ENCODE results near the gene MSI2.

Gene MSI2

DNA sequence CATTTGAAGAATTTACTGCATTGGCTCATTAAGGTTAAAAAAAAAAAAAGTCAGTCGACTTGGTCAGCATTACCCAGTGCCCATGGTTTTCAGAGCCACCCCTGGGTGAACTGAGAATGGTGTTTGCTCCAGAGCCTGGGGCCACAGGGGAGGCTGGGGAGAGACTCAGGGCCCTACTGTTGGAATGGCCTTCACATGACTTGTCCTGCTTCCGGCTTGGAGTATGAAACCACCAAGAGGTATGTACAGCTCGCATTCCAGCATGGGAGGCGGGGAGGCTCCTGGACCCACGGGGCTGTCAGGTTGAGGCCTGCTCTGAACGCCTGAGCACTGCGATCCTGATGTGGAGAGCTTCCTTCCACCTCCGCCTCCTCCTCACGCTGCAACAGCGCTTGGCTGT, 36.8 kb downstream of the MSI2 start:
- Histone ChIP-seq H3F3A (ENCODE audit: low read depth) (peaks cover 13% of the 10 kb centered on the region), H3K79me2 (ENCODE audit: insufficient read depth, low read length) (peaks cover 95% of the 10 kb centered on the region), H3K9me3 (ENCODE audit: insufficient read depth, low read depth, low read length) (peaks cover 5% of the 10 kb centered on the region; the same call in 1 of the 2 replicates), H2AFZ (ENCODE audit: low read length) (no peak overlapping the region), H3K4me3 (ENCODE audit: low read length, poor library complexity, severe bottlenecking) (no peak overlapping the region), H3K4me2 (ENCODE audit: low read depth, low read length, poor library complexity, severe bottlenecking) (no peak overlapping the region), H3K27me3 (ENCODE audit: insufficient read depth, low read length, poor library complexity, severe bottlenecking) (no peaks in the 10 kb centered on the region), H3K4me1 (ENCODE audit: insufficient read depth, low read length, poor library complexity, severe bottlenecking) (peaks cover 31% of the 10 kb centered on the region), H3K36me3 (ENCODE audit: insufficient read depth, low read length) (peaks cover 74% of the 10 kb centered on the region), H4K20me1 (ENCODE audit: insufficient read depth, low read length, poor library complexity, severe bottlenecking) (peaks cover 96% of the 10 kb centered on the region), H3K9ac (ENCODE audit: low read depth, low read length, poor library complexity, severe bottlenecking) (no peak overlapping the region), H3K9me2 (replicated peaks; ENCODE audit: low read depth, low read length) (no peaks in the 10 kb centered on the region)
- no peak for TF ChIP-seq EZH2phosphoT487 (IDR thresholded peaks at IDR 0.05; ENCODE audit: borderline replicate concordance)

DNA sequence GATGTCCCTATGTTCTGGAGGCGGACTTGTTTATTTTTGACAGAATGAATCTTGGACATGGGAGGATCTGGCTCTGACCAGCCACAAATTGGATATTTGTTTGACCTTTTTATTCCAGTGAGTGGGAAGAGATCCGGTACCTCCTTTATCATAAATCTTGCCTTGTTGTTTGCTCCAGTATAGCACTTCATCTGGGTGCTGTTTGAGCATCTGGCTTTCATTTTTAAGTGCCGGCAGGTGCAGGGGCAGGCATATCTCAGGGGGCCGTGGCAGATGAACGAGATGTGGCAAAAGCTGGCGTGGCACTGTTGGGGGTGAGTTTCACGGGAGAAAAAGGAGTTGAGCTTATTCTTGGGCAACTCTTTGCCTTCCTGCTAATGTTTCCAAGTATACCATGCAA, 37.8 kb downstream of the MSI2 start:
- no peaks in the 10 kb centered on the region for H3K9me2 ChIP-seq (replicated peaks; ENCODE audit: low read depth, low read length)
- H3K79me2 ChIP-seq (ENCODE audit: insufficient read depth, low read length), result peaks cover 95% of the 10 kb centered on the region
- H3K27me3 ChIP-seq (ENCODE audit: insufficient read depth, low read length, poor library complexity, severe bottlenecking), result no peaks in the 10 kb centered on the region
- peak overlapping the region; percentile 34 for H3K9ac ChIP-seq (ENCODE audit: low read depth, low read length, poor library complexity, severe bottlenecking)
- H3K36me3 ChIP-seq (ENCODE audit: insufficient read depth, low read length), result peaks cover 74% of the 10 kb centered on the region
- H3K4me2 ChIP-seq (ENCODE audit: low read depth, low read length, poor library complexity, severe bottlenecking), result peak overlapping the region; percentile 66
- TF ChIP-seq EZH2phosphoT487 (IDR thresholded peaks at IDR 0.05; ENCODE audit: borderline replicate concordance), result no peak
- TF ChIP-seq, protein P1, sequence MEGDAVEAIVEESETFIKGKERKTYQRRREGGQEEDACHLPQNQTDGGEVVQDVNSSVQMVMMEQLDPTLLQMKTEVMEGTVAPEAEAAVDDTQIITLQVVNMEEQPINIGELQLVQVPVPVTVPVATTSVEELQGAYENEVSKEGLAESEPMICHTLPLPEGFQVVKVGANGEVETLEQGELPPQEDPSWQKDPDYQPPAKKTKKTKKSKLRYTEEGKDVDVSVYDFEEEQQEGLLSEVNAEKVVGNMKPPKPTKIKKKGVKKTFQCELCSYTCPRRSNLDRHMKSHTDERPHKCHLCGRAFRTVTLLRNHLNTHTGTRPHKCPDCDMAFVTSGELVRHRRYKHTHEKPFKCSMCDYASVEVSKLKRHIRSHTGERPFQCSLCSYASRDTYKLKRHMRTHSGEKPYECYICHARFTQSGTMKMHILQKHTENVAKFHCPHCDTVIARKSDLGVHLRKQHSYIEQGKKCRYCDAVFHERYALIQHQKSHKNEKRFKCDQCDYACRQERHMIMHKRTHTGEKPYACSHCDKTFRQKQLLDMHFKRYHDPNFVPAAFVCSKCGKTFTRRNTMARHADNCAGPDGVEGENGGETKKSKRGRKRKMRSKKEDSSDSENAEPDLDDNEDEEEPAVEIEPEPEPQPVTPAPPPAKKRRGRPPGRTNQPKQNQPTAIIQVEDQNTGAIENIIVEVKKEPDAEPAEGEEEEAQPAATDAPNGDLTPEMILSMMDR (conservative IDR thresholded peaks at IDR 0.05; ENCODE audit: low read length), result no peak
- peaks cover 13% of the 10 kb centered on the region for H3F3A ChIP-seq (ENCODE audit: low read depth)
- H3K4me1 ChIP-seq (ENCODE audit: insufficient read depth, low read length, poor library complexity, severe bottlenecking), result peaks cover 31% of the 10 kb centered on the region
- H3K9me3 ChIP-seq (ENCODE audit: insufficient read depth, low read depth, low read length), result peaks cover 6% of the 10 kb centered on the region; the same call in 1 of the 2 replicates
- H3K4me3 ChIP-seq (ENCODE audit: low read length, poor library complexity, severe bottlenecking), result no peak overlapping the region
- H4K20me1 ChIP-seq (ENCODE audit: insufficient read depth, low read length, poor library complexity, severe bottlenecking), result peaks cover 96% of the 10 kb centered on the region
- no peak overlapping the region for H2AFZ ChIP-seq (ENCODE audit: low read length)

DNA sequence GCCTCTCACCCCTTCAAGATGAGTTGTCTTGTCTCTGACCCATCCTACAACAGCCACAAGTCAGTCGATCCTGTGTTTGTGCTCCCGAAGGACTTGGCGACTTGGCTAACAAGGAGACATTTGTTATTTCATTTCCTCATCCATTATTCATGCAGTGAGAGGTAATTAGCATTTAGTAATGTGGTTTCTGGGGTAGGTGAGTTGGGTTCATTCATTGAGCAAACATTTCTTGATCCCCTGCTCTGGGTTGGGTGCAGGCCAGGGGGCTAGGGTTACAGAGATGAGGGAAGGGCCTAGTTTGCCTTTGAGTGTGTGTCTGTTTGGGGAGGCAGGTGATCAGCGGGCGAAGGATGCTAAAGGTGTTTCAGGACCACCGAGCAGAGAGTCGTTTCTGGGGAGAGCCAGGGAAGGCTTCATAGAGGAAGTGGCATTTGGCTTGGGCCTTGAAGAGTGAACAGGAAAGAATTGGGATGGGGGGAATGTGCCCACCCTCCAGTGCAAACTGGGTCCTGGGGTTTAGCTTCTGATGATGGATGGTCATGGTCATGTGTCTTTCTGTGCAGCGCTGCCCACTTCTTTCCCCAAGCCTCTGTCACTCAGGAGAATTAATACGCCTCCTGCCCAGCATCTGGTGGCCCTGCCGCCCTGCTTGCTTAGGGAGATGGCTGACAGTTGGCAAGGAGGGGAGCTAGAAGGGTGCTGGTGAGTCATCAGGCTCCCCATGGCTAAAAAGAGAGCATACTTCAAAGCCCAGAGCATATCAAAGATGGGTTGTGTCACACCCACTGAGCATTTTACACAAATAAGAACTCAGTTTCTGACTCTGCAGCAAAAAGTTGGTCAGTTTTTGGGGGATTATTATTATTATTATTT, 38.5 kb downstream of the MSI2 start:
- Histone ChIP-seq H3K4me3 (ENCODE audit: low read length, poor library complexity, severe bottlenecking) (peak overlapping the region; percentile 25), H3K9me3 (ENCODE audit: insufficient read depth, low read depth, low read length) (peaks cover 6% of the 10 kb centered on the region; the same call in 1 of the 2 replicates), H4K20me1 (ENCODE audit: insufficient read depth, low read length, poor library complexity, severe bottlenecking) (peaks cover 95% of the 10 kb centered on the region), H3K27me3 (ENCODE audit: insufficient read depth, low read length, poor library complexity, severe bottlenecking) (no peaks in the 10 kb centered on the region), H3K4me1 (ENCODE audit: insufficient read depth, low read length, poor library complexity, severe bottlenecking) (peaks cover 31% of the 10 kb centered on the region), H3K4me2 (ENCODE audit: low read depth, low read length, poor library complexity, severe bottlenecking) (peak overlapping the region; percentile 66), H3K36me3 (ENCODE audit: insufficient read depth, low read length) (peaks cover 72% of the 10 kb centered on the region), H2AFZ (ENCODE audit: low read length) (no peak overlapping the region), H3F3A (ENCODE audit: low read depth) (peaks cover 13% of the 10 kb centered on the region), H3K9me2 (replicated peaks; ENCODE audit: low read depth, low read length) (no peaks in the 10 kb centered on the region), H3K79me2 (ENCODE audit: insufficient read depth, low read length) (peaks cover 95% of the 10 kb centered on the region), H3K9ac (ENCODE audit: low read depth, low read length, poor library complexity, severe bottlenecking) (peak overlapping the region; percentile 34)
- TF ChIP-seq, protein P1 (conservative IDR thresholded peaks at IDR 0.05; ENCODE audit: low read length), result no peak
- TF ChIP-seq EZH2phosphoT487 (IDR thresholded peaks at IDR 0.05; ENCODE audit: borderline replicate concordance), result no peak
